Stimulated activated CD8-positive, alpha-beta memory T cell treated with anti-CD3 and anti-CD28 coated beads, Interleukin-2, amount 100 ng/mL, for 48 hours (primary cell): ENCODE data around the gene ABCC2.
"Not testable (repeated sequence)": the region's sequence is repeated elsewhere in the genome, so short reads cannot be mapped to it uniquely, and the experiment has no call there.

Experiments used
- DNase-seq, 2 donors: peaks; one replicate each; pipeline ENCODE4 v3.0.0-alpha.2; 2020; ENCODE audit warnings: low read depth in 2 of 2

ABCC2 gene

DNA sequence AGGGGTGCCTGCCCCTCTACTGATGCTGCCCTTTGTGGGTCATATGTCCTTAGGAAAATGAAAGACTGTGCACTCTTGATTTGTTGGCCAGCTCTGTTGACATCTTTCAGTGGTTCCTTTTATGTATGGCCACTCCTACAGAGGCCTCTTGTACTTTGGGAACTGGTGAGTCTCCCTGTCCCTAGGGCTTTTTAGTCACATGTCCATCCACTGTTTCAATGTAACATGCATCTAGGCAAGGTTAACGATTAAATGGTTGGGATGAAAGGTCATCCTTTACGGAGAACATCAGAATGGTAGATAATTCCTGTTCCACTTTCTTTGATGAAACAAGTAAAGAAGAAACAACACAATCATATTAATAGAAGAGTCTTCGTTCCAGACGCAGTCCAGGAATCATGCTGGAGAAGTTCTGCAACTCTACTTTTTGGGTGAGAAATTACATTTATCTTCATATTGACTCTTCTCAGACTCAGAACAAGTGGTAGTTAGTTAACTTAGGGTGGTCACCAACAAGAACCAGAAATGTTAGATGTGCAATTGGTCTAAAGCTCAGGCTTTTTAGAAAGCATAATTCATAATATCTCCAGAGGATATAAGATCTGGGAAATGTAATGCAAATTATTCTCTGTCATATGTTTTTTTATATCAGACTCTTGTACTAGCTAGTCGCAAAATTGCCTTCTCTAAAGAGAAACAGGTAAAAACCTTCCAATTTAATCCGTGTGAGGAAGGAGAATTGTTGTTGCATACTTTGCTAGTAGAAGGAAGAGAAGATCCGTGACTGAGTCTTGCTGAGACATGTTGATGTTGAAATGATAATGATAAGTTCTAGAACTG is at the start of gene ABCC2:
Gene ABCC2, plus strand, starts transcription at position 194 of the 840 bp plus-strand sequence. Its CDS starts 205 bp downstream, at position 399.
- DNase-seq = no peak

DNA sequence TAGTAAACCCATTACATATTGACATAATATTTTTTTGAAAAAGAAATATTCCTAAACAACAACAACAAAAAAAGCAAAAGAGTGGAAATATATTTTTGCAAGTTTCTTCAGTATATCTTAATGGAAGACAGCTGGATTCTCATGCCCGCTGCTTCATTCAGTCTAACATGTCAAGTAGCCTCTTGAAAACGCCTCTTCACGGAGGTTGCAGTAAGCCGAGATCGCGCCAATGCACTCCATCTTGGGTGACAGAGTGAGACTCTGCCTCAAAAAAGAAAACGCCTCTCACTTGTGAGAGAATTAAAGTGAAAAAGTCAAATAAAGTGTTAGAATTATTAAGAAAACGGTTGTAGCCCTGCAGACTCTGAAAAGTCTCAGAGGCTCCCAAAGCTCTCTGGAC is 49.1 kb upstream of the ABCC2 start:
- DNase-seq = no peak

DNA sequence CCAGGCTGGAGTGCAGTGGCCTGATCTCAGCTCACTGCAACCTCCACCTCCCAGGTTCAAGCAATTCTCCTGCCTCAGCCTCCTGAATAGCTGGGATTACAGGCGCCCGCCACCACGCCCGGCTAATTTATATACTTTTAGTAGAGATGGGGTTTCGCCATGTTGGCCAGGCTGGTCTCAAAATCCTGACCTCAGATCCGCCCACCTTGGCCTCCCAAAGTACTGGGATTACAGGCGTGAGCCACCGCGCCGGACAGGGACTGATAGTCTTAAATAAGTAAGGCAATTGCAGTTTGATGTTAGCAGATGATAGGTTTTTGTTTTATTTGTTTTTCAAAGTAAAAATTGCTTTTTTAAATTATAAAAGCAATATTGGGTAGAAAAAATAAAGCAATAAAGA is 48.3 kb upstream of the ABCC2 start:
- DNase-seq = not testable (repeated sequence)

DNA sequence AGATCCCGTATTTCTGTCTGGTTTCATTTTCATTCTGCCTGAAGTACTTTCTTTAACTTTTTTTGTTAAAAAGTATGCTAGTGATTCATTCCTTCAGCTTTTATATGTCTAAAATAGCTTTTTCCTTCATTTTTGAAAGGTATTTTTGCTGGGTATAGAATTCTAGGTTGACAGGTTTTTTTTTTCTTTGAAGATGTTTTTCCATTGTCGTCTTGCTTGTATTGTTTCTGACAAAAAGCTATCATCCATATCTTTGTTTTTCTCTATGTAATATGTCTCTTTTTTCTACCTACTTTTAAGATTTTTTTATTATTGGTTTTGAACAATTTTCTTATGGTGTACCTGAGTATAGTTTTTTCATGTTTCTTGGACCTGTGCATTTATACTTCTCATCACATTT is 42.2 kb upstream of the ABCC2 start:
- DNase-seq = no peak

DNA sequence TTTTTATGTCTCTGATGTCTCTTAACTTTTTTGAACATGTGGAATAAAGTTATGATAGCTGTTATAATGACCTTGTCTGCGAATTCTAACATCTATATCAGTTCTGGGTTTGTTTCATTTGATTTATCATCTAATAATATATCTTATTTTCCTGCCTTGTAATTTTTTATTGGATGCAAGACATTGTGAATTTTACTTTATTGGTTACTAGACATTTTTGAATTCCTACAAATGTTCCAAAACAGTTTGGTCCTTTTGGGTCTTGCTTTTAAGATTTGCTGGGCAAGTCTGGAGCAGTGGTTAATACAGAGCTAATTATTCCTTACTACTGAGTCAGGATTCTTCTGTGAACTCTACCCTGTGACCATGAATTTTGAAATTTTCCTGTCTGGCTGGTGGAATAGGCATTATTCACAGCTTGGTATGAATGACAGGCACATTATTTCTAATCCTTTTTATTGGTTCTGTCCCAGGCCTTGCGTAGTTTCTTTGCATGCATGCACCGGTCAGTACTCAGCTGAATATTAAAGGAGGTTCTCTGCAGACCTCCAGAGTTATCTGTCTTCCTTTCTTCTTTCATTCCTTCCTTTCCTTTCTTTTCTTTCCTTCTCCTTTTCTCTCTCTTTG is 41.4 kb upstream of the ABCC2 start:
- DNase-seq = no peak

DNA sequence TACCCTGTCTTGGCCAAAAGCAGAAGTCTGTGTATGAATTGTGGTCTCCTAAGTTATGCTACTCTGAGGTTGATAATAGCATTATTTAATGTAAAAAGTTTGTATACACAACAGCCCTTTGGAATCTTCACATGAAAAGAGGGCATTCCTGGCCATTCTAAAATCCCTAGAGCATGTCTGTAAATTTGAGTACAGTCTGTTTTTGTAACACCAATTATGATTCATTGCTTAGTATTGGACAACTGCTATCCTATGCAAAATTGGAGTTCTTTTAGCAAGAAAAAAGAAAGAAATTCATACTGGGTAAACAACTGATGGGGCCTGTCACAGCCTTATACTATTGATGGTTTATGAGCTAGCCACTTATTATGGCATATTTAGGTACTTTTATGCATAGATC is 40.2 kb upstream of the ABCC2 start:
- DNase-seq = no peak

DNA sequence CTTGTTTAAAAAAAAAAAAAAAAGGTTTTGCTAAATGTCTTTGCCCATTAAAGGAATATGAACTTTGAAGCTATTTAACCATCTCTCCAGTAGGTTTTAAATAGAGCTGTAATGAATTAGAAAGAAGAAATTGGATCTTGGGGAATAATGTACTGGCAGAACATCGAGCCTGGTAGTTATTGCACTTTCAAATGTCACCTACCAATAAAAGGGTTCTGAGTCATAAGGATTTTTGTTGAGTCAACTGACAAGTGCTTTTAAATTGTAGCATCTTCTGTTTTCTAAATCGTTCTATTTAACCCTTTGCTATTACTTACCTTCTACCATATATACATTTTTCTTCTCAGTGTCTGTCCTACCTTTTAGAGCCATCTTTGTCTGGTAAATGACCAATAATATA is 39.7 kb upstream of the ABCC2 start:
- no peak for DNase-seq

DNA sequence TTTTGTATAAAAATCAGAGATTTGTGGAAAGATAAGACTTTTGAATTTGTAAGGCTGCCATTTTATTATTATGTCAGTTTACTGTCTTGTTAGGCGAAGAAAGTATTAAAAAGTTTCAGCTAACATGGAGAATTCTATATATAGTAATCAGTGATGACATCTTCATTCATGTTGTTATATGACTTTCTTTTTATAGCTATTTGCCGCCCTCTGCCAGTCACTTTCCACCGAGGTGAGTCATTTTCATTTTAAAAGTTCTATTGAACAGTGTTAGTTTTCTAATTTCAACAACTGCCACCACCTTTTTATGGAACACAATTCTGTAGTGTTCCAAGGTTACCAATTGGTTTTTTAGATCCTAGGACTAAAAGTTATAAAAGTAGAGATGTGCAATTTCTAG is 38.6 kb upstream of the ABCC2 start:
- DNase-seq = no peak

DNA sequence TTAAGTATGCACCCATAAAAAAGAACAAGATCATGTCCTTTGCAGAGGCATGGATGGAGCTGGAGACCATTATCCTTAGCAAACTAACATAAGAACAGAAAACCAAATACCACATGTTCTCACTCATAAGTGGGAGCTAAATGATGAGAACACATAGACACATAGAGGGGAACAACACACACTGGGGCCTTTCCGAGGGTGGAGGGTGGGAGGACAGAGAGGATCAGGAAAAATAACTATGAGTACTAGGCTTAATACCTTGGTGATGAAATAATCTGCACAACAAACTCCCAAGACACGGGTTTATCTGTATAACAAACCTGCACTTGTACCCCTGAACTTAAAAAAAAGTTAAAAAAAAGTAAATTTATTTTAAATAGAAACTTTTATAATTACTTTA is 36.3 kb upstream of the ABCC2 start:
- not testable (repeated sequence) for DNase-seq

DNA sequence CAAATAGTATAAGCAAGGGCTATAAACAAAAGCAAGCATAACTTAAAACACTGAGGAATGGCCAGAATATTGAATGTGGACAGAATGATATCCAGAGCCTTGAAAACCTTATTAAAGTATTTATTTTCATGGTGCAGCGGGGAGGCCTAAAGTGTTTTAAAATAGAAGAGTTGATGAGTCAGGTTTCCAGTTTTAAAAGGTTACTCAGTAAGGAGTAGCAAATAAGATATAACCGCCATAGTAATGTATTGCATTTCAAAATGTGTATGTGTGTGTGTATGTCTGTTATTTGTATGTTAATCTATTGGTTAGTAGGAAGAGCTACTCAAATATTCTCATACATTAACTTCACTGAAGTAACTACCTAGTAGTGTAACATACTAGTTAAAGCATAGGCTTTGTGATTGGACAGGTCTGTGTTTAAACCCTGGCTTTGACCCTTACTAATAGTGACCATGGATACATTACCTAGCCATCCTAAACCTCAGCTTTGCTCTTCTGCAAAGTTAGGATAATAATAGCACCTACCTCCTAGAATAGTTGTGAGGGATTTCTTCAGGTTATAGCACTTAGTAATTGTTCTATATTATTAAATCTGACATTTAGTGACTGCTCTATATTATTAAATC is 33.5 kb upstream of the ABCC2 start:
- DNase-seq = no peak

DNA sequence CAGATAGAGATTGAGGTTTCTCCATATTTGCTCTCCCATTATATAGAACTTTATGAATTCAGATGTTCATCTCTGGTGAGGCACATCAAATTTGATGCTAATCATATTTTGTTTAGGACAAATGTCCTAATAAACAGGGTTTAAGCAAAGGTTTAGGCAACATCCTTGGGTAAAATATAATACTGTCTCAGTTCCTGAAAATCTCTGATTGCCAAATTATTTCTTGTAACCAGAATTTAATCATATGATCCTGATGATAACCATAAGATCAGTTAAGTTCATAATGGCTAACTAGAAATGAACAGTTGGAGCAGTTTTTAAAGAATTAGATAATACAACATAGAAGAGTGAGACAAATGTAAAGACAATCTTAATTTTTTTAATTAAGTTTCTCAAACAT is 31.8 kb upstream of the ABCC2 start:
- DNase-seq = no peak

DNA sequence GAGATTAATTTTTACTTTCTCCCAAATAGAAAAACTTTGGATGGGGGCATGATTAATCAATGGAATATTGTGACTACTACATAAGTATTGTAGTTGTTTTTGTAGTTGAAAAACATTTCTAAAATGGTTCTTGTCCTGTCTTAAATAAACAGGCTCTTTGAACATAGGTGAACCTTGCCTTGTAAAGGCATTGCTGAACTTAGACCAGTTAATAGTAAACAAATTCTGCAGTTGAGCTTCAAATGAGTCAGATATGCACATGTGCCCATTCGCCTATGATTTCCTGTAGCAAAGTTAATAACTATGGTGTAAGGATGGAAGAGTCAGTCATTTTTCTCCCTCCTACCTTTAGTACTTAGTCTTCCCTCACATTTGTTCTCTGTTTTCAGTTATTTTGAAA is 27.8 kb upstream of the ABCC2 start:
- DNase-seq = no peak

DNA sequence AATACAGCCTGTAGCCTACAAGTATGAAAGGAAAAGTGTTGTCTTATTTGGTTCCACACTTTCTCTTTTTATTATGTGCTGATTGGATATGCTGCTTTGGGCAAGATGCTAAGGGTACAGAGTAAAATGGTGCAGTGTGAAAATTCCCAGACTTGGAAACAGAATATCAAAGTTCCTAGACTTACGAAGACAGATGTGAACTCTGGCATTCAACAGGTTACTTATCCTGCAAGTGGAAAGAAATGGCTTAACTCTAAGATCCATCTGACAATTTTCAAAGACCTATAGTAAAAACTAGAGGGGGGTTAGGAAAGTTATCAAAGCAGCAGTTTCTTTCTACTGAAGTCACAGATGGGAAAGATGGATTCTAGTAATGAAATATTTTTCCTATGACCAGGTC is 26.3 kb upstream of the ABCC2 start:
- DNase-seq = no peak

DNA sequence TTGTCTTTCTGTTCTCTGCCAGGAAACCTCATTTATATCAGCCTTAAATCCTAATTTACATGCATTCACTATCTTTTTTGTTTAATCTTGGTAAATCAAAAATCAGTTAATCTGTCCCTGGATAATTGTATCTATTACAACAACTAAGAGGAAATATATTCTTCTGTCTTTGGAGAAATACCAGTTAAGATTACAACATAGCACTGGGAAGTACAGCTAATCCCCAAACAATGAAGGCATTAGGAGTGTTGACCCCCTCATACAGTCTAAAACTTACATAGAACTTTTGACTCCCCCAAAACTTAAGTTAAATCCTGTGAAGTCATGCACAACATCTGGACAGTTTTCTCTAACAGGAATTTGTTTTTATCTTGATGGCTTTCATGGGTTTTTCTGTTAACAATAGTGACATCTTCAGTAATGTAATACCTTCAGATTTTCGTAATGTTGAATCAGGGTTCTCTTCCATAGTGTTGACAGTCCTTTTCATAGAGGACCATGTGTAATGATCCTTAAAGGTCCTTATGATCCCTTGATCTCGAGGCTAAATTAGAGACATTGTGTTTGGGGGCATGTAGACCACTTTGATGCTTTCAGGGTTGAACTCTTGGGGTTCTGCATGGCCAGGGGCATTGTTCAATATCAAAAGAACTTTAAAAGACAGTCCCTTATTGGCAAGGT is 24.1 kb upstream of the ABCC2 start:
- DNase-seq = no peak

DNA sequence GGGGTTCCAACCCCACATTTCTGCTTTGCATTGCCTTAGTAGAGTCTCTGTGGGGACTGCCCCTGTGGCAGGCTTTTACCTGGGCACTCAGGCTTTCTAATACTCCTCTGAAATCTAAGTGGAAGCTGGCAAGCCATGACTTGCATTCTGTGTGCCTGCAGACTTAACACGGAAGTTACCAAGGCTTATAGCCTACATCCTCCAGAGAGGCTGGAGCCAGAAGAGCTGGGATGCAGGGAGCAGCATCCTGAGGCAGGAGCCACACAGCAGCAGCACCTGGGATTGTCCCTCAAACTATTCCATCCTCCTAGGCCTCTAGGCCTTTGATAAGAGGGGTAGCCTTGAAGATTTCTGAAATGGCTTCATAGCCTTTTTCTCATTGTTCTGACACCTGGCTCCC is 22.1 kb upstream of the ABCC2 start:
- DNase-seq = no peak

DNA sequence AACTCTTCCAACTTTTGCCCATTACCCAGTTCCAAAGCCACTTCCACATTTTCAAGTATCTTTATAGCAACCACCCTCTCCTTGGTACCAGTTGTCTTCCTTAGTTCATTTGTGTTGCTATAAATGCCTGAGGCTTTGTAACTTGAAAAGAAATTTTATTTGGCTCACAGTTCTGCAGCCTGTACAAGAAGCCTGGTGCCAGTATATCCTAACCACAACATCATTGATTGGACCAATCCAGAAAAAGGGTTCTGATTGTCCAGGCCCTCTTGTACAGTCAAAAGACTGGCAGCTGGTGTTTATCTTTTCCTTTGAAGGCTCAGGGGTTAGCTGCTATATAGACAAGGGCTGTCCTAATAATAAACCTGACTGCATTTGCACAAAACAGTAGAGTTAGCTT is 21.1 kb upstream of the ABCC2 start:
- DNase-seq = no peak

DNA sequence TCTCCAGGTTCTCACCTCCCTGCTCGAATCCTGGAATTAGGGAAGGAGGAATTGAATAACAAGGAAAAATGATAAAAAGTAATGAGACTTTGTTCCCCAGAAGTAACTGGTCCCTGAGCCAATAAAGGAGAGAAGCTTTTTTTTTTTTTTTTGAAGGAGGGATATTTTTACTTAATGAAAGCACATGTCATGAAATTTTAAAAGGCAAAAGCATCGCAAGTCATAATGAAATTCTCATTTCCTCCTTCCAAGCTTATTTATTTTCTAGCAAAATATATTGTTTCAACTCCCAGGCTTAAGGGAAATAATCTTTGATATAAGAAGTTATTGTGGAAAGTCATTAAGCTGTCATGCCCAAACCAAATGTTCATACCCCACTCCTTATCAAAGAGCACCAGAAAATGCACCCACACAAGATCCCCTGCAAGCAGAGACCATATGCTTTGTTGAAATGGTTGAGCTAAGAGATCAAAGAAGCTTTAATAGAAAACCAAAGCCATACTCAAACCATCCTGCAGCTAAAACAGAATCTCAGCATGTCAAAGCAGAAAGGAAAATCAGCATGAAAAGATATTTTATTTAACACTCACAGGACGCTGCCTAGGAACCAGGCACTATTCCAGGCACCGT is 16.7 kb upstream of the ABCC2 start:
- no peak for DNase-seq

DNA sequence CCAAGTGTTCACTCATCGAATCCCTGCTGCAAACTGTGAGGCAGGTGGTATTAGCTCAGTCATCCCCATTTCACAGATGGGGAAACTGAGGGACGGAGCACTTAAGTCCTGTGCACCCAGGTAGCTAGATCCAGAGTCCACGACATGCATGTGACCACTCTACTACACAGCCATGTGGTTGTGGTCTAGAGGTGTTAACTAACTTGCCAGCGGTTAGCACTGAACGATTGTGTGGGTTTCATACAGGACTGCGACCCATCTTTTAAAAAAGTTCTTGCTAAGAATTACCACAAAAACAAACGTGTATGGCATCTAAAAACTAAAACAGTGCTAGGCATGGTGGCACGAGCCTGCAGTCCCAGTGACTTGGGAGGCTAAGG is 16.1 kb upstream of the ABCC2 start:
- no peak for DNase-seq

DNA sequence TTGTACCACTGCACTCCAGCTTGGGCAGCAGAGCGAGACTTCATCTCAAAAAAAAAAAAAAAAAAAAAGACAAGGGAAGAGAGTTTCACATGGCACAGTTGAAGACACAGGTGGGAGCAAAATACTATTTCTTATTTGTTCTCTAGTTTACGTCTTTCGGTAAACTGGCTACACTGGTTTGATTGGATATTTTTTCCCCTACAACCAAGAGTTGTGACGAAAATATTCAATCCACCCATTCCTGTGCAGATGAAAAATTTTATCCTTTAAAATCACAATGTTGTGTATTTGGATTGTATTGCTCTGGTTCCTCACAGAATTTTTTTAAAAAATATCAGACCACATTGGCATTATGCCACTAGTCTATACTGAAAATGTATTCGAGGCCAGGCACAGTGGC is 14.5 kb upstream of the ABCC2 start:
- DNase-seq = no peak

DNA sequence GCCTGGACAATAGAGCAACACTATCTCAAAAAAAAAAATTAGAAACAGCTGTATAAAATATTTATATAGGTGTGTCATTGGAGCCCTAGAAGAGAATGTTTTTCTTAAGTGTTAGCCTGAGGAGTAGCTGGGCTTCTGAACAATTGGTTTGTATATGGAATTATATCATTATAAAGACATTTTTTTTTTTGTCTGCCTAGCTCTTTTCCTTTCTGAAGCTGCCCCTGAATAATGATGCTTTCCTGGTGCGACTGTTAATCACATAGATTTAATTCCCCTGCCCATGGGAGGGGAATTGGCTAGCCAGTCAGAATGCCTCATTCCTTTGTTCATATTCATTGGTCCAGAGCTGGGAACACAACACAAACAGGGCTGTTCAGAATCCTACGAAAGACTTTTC is 13.9 kb upstream of the ABCC2 start:
- no peak for DNase-seq

DNA sequence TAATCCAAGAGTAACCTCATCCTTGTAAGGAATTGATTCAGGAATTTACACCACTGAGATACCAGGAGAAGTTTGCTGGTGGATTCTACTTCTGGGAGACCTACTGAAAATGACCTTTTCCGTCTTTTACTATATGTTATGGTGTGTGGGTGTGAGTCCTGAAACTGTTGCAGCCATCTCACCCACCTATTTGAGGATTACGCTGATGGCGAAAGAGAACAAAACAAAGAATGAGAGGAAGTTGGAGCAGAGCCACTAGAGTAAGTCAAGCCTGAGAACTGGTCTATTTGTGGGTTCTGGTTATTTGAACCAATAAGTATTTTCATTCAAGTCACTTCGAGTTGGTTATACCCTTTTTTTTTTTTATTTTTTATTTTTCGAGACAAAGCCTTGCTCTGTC is 12.7 kb upstream of the ABCC2 start:
- no peak for DNase-seq

DNA sequence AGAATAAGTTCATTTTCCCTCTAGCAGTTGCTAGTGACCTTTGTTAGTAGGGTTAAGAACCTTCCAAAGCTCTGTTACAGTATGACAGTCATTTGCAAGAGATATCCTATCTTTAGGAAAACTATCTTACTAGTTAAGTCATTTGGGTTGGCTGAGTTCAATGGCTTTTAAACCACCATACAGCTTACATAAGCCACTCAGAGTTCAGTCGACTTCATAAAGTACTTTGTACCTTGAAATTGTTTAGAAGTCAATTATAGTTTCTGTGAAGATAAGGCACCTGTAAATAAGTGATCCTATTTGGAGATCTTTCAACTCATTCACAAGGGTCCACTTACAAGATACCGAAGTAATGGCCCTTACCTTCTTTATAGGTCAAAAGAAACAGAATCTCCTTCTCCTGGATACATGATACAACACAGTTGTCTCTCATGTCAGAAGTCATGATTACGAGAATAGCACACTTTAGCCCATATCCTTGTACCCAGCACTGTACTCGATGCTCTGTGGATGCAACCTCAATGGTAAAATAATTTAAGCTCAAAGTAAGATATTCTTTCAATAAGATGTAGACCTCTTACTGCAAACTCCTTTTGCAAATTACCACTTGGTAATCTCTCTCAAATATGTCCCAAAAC is 11.9 kb upstream of the ABCC2 start:
- DNase-seq = no peak
